ENCODE data around the gene SMC4.

Gene SMC4

DNA sequence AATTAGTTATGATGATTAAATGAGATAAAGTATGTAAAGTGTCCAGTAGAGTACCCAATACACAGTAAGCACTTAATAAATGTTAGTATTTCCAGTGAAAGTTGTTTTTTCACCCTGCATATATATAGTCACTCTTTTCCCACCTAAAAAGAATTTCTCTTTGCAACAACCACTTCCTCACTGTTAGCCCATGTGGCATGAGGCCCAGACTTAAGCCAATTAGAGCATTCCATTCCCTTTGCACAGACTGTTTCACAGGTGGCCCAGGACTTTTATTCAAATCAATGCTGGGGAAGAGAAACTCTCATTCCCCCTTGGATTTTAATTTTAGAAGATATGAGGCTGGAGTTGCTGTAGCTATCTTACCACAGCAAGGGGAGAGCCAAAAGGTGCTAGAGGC lies 4.2 kb upstream of the SMC4 start:
- no peak for DNase-seq

DNA sequence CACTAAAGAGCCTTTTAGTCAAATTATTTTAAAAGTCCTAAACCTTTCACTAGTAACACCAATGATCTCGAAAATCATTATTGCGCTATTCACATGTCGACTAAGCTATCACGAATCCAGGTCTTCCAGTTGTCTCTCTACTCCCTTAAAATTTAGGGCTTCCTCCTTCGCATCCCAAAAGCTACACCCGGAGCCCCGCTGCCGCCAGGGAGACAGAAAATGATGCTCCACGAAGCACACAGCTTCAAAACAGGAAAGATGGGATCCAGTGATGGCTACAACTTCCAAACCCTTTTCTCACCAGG lies 678 bp upstream of the SMC4 start:
- no peak for DNase-seq

GRCh38 chr3:160400030-160400701 lies 716 bp downstream of the SMC4 start:
- peak; percentile 46 to 48 for DNase-seq

DNA sequence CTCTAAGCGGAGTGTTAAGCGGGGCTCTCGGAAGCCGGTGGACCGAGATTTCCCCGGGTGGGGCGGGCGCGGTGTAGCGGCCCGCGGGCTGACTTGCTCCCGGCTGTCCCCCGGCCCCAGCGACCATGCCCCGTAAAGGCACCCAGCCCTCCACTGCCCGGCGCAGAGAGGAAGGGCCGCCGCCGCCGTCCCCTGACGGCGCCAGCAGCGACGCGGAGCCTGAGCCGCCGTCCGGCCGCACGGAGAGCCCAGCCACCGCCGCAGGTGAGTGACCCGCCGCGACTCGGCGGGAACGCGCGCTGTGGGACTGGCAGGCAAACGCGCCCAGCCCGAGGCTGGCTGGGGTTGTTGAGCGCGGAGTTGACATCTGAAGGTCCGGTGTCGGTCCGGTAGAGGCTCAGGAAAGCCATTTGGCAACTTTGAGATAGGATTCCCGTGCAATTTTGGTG lies 1.3 kb downstream of the SMC4 start:
- peak in 1 of 2 experiments; percentile 44 for DNase-seq

DNA sequence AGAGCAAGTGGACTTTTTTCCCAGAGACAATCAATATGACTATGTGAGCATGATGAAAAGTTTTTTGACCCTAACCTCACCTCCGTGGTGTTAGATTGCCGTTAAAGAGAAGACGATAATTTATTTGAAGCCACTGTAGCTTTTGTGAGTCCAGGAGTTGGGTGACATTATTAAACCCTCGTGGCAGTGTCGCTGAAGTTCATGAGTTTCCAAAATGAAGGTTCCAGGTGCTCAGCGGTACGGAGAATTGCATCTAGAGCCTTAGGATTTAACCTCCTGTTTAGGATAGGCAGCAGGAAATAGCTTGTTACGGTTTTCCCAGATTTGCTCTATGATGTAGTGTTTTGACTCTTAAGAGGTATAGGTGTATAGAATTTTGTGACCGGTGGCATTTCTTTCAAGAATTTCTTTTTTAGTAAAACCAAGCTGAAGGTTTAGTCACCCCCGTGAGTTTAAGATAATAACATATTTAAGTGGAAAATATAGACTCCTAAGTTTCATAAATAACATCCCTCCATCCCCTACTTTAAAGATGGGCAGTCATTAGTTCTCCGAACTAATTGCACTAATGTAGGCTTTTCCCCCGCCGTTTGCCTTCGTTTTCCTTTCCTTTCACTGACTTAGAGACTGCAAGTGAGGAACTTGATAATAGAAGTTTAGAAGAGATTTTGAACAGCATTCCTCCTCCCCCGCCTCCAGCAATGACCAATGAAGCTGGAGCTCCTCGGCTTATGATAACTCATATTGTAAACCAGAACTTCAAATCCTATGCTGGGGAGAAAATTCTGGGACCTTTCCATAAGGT lies 2.0 kb downstream of the SMC4 start:
- peak in 1 of 2 experiments; percentile 43 for DNase-seq

DNA sequence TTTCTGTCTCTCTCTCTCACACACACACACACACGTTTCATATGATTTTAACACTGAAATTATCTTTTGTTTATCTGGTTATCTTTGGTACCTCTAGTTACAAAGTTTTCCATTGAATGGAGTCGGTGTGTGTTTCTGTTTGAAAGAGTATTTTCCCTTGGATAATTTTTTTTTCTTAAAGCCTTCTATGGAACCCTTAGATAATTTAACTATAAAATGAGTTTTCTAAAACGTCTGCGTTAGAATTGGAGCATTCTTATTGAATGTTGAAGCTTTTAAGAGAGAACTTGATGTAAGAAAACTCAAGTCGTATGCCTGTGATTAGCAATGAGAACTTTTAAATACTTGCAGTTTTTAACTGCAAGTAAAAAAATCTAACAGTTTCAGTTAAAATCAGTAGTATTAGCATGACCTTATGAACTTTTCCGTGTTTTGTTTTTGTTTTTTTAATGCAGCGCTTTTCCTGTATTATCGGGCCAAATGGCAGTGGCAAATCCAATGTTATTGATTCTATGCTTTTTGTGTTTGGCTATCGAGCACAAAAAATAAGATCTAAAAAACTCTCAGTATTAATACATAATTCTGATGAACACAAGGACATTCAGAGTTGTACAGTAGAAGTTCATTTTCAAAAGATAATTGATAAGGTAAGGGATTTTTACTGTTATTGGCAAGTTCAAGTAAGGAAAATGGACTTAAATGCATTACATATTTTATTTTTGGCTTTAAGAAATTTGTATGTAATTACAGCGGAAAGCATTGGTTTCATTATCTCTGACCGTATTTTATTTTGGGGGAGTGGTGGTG lies 3.0 kb downstream of the SMC4 start:
- DNase-seq: no peak

DNA sequence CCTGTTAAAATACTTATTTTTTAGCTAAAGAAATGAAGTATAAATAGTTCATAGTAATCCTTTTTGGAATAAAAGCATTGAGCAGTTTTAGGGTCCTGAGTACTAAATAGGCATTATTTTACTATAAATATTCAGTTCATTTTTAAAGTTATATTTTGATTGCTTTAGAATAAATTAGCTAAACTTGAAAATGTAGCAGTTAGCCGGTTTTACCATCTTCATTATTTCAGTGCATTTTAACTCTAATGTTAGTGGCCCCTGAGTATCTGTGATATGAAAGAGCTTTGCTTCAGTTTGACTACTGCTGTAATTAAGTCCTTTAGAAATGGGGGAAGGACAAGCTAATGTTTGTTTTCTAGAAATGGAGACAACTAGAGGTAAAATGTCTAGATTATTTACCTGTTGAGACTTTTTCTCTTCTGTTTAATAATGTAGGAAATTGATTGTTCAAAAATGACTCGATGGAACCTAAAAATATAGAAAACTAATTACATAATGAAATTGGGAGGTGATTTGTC lies 3.6 kb downstream of the SMC4 start:
- DNase-seq: peak in 1 of 2 experiments; percentile 8

DNA sequence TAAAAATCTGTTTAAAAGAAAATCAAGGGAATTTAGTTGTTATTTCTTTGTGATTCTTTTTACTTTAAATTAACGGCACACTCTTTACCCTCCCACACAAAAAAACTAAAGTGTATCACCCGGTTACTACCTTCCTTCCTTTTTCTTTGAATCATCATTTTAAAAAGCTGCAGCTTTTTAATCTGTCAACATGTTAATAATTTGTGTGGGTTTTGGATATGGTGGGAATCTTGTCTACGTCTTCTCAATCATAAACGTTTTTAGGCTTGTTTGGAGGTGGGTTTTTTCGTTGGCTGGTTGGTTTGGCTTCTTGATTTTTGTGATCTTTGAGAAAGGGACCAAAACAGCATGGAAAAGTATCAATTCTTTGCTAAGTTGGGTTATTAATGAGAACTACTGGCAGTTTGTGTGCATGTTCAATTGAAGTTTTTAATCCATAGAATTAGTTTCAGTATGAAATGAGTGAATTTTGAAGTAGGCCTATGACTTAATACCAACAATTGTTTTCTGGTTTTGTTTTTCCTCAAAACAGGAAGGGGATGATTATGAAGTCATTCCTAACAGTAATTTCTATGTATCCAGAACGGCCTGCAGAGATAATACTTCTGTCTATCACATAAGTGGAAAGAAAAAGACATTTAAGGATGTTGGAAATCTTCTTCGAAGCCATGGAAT lies 4.5 kb downstream of the SMC4 start:
- no peak for DNase-seq

DNA sequence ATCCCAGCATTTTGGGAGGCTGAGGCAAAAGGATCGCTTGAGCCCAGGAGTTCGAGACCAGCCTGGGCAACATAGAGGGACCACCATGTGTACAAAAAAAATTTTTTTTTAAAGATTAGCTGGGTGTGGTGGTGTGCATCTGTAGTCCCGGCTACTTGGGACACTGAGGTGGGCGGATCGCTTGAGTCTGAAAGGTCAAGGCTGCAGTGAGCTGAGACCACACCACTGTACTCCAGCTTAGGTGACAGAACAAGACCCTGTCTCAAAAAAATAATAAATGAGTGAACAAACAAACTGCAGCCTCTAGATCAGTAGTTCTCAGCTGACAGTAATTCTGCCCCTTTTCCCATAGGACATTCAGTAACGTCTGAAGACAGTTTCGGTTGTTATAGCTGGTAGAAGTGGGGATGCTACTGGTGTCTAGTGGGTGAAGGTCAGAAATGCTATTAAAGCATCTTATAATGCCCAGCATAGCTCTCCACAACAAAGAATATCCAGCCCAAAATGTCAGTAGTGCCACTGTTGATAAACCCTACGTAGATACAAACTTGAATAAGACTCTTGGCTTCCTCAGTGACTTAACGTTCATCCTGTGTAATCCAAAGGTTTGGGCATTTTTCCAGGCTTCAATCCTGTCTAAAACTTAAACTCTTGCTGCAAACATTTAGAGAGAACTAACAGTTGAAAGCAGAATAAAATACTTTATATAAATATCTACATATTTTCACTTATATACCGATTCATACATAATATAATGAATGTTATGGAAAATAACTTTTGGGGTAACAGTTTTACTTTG lies 10.6 kb downstream of the SMC4 start:
- no peak for DNase-seq

DNA sequence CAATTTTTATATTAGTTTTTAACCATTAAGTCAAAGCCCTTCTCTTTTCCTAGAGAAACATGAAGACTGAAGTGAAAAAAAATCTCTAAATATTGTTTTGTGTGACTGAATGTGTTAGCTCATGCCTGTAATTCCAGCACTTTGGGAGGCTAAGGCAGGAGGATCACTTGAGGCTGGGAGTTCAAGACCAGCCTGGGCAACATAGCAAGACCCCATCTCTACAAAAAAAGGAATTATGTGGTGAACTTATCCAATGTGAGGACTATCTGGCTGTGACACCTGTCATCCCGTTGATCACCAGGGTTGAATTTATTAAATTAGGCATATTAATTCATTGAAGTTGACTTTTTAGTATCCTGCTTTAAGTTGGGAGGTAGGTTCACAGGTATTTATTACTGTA lies 13.0 kb downstream of the SMC4 start:
- no peak for DNase-seq

- peak; percentile 41 to 70 for DNase-seq
Observed at GRCh38 chr3:160413613-160414248, 14.3 kb downstream of the SMC4 start.

DNA sequence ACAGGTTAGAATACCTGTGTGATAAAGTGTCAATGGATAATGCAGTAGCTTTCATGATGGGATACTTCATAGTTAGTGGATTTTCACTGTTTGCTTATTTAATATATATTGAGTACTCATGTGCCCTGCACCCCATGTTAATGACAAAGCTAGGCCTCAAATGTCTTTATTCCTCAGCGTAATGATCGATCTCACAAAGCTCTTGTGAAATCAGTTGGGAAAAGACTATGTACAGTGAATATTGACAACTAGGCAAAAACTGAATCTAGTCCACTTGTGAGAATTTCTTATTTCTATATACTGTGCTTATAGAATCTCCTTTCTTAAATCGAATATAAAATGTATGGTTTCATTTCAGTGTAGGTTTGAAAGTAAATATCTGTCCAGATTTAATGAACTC lies 17.9 kb downstream of the SMC4 start:
- no peak for DNase-seq

GRCh38 chr3:160427832-160428424 lies 28.5 kb downstream of the SMC4 start:
- DNase-seq: no peak

DNA sequence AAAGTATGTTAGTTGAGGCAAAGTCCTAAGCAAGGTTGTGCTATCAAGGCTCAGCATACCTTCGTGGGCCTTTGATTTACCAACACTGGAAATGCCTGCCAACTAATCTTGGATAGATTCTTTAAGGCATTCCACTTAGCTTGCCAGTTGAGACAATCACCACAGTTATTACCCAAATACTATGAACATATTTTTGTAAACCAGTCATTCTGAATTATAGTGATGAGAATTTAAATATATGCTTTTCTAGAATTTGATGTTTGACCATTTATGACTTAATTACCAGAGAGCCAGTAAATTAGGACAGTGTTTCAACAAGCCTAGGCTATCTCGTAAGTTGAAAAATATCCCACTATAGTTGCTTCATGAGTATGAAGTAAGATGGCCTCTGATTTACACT lies 34.6 kb downstream of the SMC4 start:
- no peak for DNase-seq

- DNase-seq: no peak
Observed at GRCh38 chr3:160435095-160435494, 35.6 kb downstream of the SMC4 start.

GRCh38 chr3:160435747-160436146 lies 36.3 kb downstream of the SMC4 start:
- no peak for DNase-seq

DNA sequence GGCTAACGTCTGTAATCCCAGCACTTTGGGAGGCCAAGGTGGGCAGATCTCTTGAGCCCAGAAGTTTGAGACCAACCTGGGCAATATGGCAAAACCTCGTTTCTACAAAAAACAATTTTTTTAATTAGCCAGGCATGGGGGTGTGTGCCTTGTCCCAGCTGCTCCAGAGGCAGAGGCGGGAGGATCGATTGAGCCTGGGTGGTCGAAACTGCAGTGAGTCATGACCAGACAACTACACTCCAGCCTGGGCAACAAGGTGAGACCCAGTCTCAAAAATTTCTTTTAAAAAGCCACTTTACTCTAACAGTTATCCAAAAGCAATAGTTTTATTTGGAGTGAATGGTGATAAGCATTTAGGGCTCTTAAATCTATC lies 37.6 kb downstream of the SMC4 start:
- no peak for DNase-seq

DNA sequence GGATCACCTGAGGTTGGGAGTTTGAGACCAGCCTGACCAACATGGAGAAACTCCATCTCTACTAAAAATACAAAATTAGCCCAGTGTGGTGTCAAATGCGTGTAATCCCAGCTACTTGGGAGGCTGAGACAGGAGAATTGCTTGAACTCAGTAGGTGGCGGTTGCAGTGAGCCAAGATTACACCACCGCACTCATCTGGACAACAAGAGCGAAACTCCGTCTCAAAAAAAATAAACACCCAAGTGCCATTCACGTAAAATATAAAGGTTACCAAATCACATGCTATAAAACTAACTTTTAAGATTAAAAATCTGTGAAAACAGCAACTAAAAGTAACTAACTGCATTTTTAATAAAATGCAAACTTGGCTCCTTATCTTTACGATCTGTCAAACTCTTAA lies 41.2 kb downstream of the SMC4 start:
- no peak for DNase-seq

DNA sequence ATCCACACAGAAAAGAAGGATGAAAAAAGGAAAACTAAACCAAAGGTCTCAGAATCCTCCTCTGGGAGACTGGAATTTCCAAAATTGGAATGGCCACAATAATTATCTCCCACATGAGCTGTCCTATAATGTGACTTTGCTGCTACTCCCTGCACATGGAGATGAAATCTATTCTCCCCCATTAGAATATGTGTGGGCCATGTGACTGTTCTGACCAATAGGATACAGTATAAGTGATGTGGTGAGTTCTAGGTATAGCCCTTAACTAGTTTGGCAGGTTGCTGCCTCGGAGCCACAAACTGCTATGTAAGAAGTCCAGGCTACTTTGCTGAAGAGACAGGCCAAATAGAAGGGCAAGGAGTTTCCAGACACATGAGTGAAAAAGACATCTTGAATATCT lies 45.0 kb downstream of the SMC4 start:
- DNase-seq: peak in 1 of 2 experiments; percentile 6

DNA sequence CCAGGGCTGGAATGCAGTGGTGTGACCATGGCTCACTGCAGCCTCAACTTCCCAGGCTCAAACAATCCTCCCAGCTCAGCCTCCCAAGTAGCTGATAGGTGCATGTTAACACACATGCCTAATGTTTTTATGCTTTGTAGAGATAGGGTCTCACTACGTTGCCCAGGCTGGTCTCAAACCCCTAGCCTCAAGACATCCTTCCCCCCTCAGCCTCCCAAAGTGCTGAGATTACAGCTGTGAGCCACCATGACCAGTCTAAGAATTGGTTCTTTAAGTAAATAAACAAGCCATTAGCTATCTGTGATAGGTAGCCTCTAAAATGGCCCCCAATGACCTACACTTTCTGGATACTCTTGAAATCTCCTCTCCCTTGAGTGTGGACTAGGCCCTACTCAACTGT lies 46.4 kb downstream of the SMC4 start:
- DNase-seq: no peak

DNA sequence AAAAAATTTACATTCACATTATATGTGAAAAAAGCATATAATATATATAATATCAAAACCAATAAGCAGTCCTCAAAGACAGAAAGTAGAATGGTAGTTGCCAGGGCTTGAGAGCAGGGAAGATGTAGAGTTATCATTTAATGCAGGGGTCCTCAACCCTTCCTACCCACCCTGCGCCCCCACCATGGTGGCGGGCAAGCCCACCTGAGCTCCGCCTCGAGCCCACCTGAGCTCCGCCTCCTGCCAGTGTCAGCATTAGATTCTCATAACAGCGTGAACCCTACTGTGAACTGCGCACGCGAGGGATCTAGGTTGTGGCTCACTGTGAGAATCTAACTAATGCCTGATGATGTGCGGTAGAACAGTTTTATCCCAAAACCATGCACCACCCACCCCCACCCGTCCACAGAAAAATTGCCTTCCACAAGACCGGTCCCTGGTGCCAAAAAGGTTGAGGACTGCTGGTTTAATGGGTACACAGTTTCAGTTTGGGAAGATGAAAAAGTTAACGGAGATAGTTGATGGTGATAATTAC lies 47.1 kb downstream of the SMC4 start:
- no peak for DNase-seq
